Transverse colon (tissue), 4 donors: ENCODE results near the gene CD74. TPM values are rescaled to one million over a fixed set of nuclear protein-coding genes. Genes with fewer than 3 reads are reported as not detected.

ENCODE experiments used
- DNase-seq: peaks from one replicate; pipeline ENCODE4 v3.0.0-alpha.2; 2019
- H3K27ac ChIP-seq, 4 donors: fragments of 200-600 bp; sonication (generic); 2 replicates each; pipeline ENCODE4 v1.5.1; 2016 to 2018; ENCODE audit warnings: inconsistent platforms in 4 of 4
- H3K27me3 ChIP-seq: fragments of 200-600 bp; sonication (generic); 2 replicates; pipeline ENCODE4 v1.5.1; 2017; ENCODE audit warnings: inconsistent platforms
- H3K36me3 ChIP-seq, 4 donors: fragments of 200-600 bp; sonication (generic); 2 replicates each; pipeline ENCODE4 v1.5.1; 2017 to 2019; ENCODE audit warnings: inconsistent platforms in 4 of 4
- H3K4me1 ChIP-seq, 4 donors: fragments of 200-600 bp; sonication (generic); 2 replicates each; pipeline ENCODE4 v1.5.1; 2017 to 2020; ENCODE audit warnings: inconsistent platforms in 4 of 4
- H3K4me3 ChIP-seq, 4 donors: fragments of 200-600 bp; sonication (generic); 1 replicate in 1 of 4; 2 replicates in 3 of 4; pipeline versions ENCODE4 v1.5.1 to v1.6.1; 2017 to 2019; ENCODE audit warnings: inconsistent platforms in 4 of 4
- H3K9me3 ChIP-seq, 2 donors: fragments of 200-600 bp; sonication (generic); 2 replicates each; pipeline ENCODE4 v1.5.1; 2017 to 2019; ENCODE audit warnings: inconsistent platforms in 2 of 2
- CTCF ChIP-seq, 5 experiments: fragments of 200-600 bp in 3 of 5; fragments of 450-650 bp in 2 of 5; sonication (generic) in 3 of 5; IDR thresholded peaks; 1 replicate in 2 of 5; 2 replicates in 3 of 5; pipeline ENCODE4 v1.5.1; 2016 to 2017; ENCODE audit warnings: antibody characterized with exemption in 5 of 5, inconsistent platforms in 3 of 5, mild to moderate bottlenecking in 2 of 5, moderate library complexity in 1 of 5
- EP300 ChIP-seq: sonication (generic); formaldehyde crosslinking; IDR thresholded peaks from one replicate; pipeline ENCODE4 v1.6.1; 2017; ENCODE audit warnings: antibody characterized with exemption, low read depth
- POLR2A ChIP-seq: fragments of 450-650 bp; IDR thresholded peaks from one replicate; pipeline ENCODE4 v1.6.1; 2016; ENCODE audit warnings: antibody characterized with exemption, mild to moderate bottlenecking, moderate library complexity
- POLR2AphosphoS5 ChIP-seq, 3 donors: sonication (generic); formaldehyde crosslinking; IDR thresholded peaks; one replicate each; pipeline ENCODE4 v1.6.1; 2016; ENCODE audit warnings: antibody characterized with exemption in 3 of 3
- WGBS, 2 donors: methylation state at CpG; one replicate each; pipeline ENCODE4 v1.1.5; 2018; ENCODE audit warnings: low coverage in 1 of 2; 5-methylcytosine and 5-hydroxymethylcytosine counted together
- in situ Hi-C, 4 donors: fragments of 200-750 bp; cut with MboI; loops; one replicate each; pipeline versions ENCODE4 v1.15.0 to v1.15.1; 2017; ENCODE audit warnings: low sequenced_read_pairs in 3 of 4, low pct_ligation_motif_present in 1 of 4, low pct_unique_long_range_greater_than_20kb in 1 of 4
- intact Hi-C: fragments of 100-400 bp; cut with DNase I; formaldehyde crosslinking; loops from one replicate; pipeline ENCODE4 v1.15.1; 2023; ENCODE audit warnings: low total_unique reads
- total RNA-seq, 4 donors: library from RNA; depleted of rRNA; stranded (reverse); fragments of >200 nt; gene quantifications; one replicate each; pipeline ENCODE4 v1.1.0, GENCODE V29; 2016

The CD74 gene
- total RNA-seq, 4 donors from 2014 or later, result 54.3 to 451 (median 259) TPM

GRCh38 chr5:150391986-150392385 is 20.7 kb downstream of the CD74 start:
- H3K36me3 ChIP-seq, result peaks cover 0 to 51% (median 15%) of the 10 kb centered on the region in 4 donors
- H3K27me3 ChIP-seq, result no peaks in the 10 kb centered on the region
- 100% methylated on average over 3 of the region's 3 CpGs; no CpG with 5 or more reads in 1 of the 2 donors for WGBS, 2 donors
- no peaks in the 10 kb centered on the region for H3K9me3 ChIP-seq
- no peak overlapping the region for H3K27ac ChIP-seq
- TF ChIP-seq POLR2AphosphoS5 (IDR thresholded peaks at IDR 0.05) (no peak), EP300 (no peak), CTCF (IDR thresholded peaks at IDR 0.05) (no peak), POLR2A (no peak)
- in situ Hi-C loops (no loop called here), intact Hi-C loops (no loop called here)
- no peak for DNase-seq
- H3K4me3 ChIP-seq, result no peak overlapping the region
- no peaks in the 10 kb centered on the region for H3K4me1 ChIP-seq

- peaks cover 0 to 51% (median 14%) of the 10 kb centered on the region in 4 donors for H3K36me3 ChIP-seq
- no peaks in the 10 kb centered on the region for H3K27me3 ChIP-seq
- in situ Hi-C loops (no loop called here), intact Hi-C loops (no loop called here)
- H3K4me3 ChIP-seq, result no peak overlapping the region
- TF ChIP-seq POLR2AphosphoS5 (IDR thresholded peaks at IDR 0.05) (no peak), POLR2A (no peak)
- H3K27ac ChIP-seq, result no peak overlapping the region
- H3K4me1 ChIP-seq, result no peaks in the 10 kb centered on the region
- no peaks in the 10 kb centered on the region for H3K9me3 ChIP-seq
- 93% methylated on average over 13 of the region's 13 CpGs; no CpG with 5 or more reads in 1 of the 2 donors for WGBS, 2 donors
- no peak for DNase-seq
These were observed 21.5 kb downstream of the CD74 start for GRCh38 chr5:150391064-150391834.

GRCh38 chr5:150389531-150390266 is 23.0 kb downstream of the CD74 start:
- no peak for TF ChIP-seq CTCF (IDR thresholded peaks at IDR 0.05)
- no peak for TF ChIP-seq POLR2A
- TF ChIP-seq POLR2AphosphoS5 (IDR thresholded peaks at IDR 0.05), result no peak
- TF ChIP-seq EP300, result no peak
- Histone ChIP-seq H3K36me3 (peaks cover 0 to 44% (median 13%) of the 10 kb centered on the region in 4 donors), H3K27me3 (no peaks in the 10 kb centered on the region), H3K27ac (no peak overlapping the region), H3K4me3 (no peak overlapping the region), H3K4me1 (no peaks in the 10 kb centered on the region), H3K9me3 (no peaks in the 10 kb centered on the region)
- 65 to 85% methylated on average over 2 to 13 of the region's 13 CpGs for WGBS, 2 donors
- no peak for DNase-seq
- in situ Hi-C loops, result no loop called here
- intact Hi-C loops, result no loop called here

- Histone ChIP-seq H3K9me3 (no peaks in the 10 kb centered on the region), H3K4me3 (no peak overlapping the region), H3K27ac (no peak overlapping the region), H3K4me1 (no peaks in the 10 kb centered on the region), H3K36me3 (peaks cover 0 to 41% (median 9%) of the 10 kb centered on the region in 4 donors), H3K27me3 (no peaks in the 10 kb centered on the region)
- intact Hi-C loops (no loop called here), in situ Hi-C loops (no loop called here)
- TF ChIP-seq CTCF (IDR thresholded peaks at IDR 0.05) (no peak), POLR2A (no peak), POLR2AphosphoS5 (IDR thresholded peaks at IDR 0.05) (no peak), EP300 (no peak)
- DNase-seq, result no peak
- WGBS, 2 donors, result 84 to 87% methylated on average over 6 to 15 of the region's 15 CpGs
These were observed 26.5 kb downstream of the CD74 start for GRCh38 chr5:150386024-150386855.
